Endometrium (tissue), 2 donors: ENCODE results near the gene PPWD1.
"Not testable (repeated sequence)": the region's sequence is repeated elsewhere in the genome, so short reads cannot be mapped to it uniquely, and the experiment has no call there.

Source experiments
- FAIRE-seq: peaks from 2 replicates; lab custom pipeline; 2012; peaks lifted over from hg19 to GRCh38; lab: Jason Lieb, UNC
- donor health status: control.
- donor health status: control.

PPWD1 gene

GRCh38 chr5:65562731-65563701 lies at the start of gene PPWD1, which contains the start of gene CENPK:
TSS of gene PPWD1 (plus strand) at chr5:65563296. CDS start at chr5:65563311, 15 bp downstream.
TSS of gene CENPK (minus strand) at chr5:65563168. CDS start at chr5:65554907, 8,261 bp downstream.
- peak; percentile 92 for FAIRE-seq

DNA sequence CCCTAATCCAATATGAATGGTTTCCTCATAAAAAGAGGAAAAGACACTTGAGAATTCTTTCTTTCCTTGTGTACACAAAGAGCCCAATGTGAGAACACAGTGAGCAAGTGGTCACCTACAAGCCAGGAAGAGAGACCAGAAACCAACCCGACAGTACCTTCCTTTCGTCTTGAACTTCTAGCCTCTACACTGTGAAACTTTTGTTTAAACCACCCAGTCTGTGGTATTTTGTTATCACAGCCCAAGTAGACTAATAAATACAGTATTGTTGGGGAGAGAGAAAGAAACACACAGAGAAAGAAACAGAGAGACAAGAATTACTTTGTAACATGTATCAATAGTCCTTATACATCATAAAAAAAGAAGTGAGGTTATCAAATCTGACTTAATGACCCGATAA lies 37.4 kb upstream of the PPWD1 start:
- no peak for FAIRE-seq

- FAIRE-seq = no peak
These were observed 32.2 kb upstream of the PPWD1 start for GRCh38 chr5:65530904-65531303.

DNA sequence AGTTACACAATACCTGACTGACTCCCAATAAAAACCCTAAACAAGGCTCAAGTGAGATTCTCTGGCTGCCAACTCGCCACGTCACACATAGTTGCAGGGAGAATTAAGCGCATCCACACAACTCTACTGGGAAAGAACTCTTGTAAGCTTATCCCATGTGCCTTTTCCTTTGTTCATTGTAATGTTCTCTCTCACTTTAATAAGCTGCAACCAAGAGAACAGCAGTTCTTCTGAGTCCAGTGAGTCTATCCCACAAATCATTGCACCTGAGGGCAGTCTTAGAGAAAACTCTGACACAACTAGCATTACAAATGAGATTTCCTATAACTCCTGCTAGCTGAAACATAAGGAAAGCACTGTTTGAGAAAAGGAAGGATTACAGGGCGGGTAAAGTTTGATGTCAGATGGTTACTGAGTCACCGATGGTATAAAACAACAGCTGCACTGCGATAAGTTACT lies 27.5 kb upstream of the PPWD1 start:
- no peak for FAIRE-seq

DNA sequence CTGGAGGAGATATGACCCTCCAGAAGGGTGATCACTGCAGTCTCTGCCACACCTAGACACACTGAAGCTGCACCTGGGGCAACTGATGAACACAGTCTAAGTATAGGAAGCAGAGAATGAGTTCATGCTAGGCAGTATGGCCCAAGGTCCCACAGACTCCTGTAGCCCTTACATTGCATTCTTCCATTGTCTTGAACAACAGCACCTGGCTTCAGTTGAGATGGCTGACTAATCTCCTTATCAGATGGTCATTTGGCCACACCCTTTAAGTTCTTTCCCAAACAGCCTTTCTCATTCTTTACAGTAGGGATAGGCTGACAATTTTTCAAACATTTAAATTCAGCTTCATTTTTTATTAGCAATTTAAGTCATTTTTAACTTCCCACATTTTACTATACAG lies 23.3 kb upstream of the PPWD1 start:
- no peak for FAIRE-seq

GRCh38 chr5:65544473-65544872 lies 18.6 kb upstream of the PPWD1 start:
- no peak for FAIRE-seq

DNA sequence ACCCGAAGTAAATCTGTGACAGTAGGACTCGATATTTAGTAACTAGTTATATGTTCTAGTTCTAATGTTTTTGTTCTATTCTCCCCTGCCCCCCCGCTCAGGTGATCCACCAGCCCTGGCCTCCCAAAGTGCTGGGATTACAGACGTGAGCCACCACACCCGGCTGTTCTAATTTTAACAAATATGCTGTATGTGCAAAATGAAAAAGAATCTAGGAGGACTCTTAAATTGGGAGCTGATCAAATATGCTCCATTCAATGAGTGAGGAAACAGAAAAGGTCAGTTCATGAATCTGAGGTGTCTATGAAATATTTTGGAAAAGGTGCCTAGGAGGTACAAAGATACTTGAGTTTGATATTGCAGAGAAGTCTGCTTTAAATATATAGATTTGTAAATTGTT lies 17.0 kb upstream of the PPWD1 start:
- no peak for FAIRE-seq

DNA sequence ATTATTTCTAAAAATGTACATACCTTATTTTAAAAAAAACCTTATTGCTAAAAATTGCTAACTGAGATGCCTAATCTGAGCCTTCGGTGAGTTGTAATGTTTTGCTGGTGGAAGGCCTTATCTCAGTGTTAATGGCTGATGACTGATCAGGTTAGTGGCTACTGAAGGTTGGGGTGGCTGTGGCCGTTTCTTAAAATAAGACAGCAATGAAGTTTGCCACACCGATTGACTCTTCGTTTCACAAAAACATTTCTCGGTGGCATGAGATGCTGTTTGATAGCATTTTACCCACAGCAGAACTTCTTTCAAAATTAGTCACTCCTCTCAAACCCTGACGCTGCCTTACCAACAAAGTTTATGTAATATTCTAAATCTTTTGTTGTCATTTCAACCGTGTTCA lies 14.8 kb upstream of the PPWD1 start:
- FAIRE-seq = no peak

DNA sequence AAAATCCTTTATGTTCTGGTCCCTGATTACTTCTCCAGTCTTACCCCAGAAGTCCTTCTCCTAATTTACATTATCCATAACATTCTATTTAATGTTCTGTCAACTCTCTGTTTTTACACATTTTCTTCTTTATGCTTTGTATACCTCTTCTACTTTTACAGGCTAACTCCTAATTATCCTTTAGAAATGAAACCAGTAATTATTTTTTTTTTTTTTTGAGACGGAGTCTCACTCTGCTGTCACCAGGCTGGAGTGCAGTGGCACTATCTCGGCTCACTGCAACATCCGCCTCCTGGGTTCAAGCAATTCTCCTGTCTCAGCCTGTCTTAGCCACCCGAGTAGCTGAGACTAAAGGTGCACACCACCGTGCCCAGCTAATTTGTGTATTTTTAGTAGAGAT lies 9.2 kb upstream of the PPWD1 start:
- FAIRE-seq = no peak

- FAIRE-seq = no peak
These were observed 7.8 kb upstream of the PPWD1 start for GRCh38 chr5:65555287-65555686.

- FAIRE-seq = no peak
These were observed 6.9 kb upstream of the PPWD1 start for GRCh38 chr5:65556181-65556580.

DNA sequence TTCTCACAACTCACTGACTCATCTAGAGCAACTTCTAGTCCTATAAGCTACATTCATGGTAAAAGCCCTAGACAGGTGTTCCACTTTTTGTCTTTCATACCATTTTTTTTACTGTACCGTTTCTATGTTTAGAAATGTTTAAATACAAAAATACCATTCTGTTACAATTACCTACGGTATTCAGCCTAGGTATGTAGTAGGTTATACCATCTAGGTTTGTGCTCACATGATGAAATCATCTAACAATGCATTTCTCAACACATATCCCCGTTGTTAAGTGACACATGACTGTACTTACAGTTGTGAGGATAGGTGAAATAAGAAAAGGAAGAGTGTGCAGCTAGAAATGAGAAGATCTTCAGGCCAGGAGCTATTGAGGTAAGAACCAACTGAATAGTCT lies 6.4 kb upstream of the PPWD1 start:
- FAIRE-seq = no peak

DNA sequence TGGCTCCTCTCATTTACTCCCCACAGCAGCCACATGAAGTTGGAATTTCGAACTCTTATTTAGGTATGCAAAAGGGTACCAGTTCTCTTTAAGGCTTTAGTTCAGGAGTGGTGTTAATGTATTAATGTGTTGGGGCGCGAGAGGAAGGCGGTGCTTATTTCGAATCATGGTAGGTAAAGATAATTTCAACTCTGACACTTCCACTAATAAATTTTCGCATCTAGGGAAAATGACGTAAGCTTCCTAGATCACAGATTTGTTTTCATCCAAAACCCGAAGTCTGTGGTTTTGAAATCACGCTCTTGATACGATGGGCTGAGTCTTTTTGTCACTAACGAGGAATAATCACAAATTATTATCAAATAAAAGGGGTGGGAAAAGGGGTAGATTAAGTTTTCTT lies 681 bp downstream of the PPWD1 start:
- no peak for FAIRE-seq

GRCh38 chr5:65566505-65566904 lies 3.4 kb downstream of the PPWD1 start:
- FAIRE-seq = no peak

GRCh38 chr5:65570598-65571226 lies 7.6 kb downstream of the PPWD1 start:
- FAIRE-seq = no peak

DNA sequence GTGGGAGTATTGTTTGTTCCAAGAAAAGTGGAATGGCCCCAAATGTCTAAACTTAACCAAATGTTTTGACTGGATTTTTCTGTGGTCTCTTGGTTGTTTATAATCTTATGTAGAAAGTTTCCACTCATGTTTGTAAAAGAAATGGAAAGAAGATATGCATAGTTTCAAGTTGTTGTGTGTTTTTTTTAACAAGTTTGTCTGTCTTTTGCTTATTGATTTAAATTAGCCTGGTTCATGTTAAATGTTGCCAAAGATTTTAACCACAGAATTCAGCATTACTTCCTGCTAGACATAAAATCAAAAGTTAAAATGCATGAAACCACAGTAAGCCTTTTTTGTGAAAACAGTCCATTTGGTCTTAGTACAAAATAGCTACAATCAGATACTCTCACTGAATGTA lies 14.0 kb downstream of the PPWD1 start:
- FAIRE-seq = no peak

GRCh38 chr5:65588694-65589093 lies 25.6 kb downstream of the PPWD1 start:
- no peak for FAIRE-seq

DNA sequence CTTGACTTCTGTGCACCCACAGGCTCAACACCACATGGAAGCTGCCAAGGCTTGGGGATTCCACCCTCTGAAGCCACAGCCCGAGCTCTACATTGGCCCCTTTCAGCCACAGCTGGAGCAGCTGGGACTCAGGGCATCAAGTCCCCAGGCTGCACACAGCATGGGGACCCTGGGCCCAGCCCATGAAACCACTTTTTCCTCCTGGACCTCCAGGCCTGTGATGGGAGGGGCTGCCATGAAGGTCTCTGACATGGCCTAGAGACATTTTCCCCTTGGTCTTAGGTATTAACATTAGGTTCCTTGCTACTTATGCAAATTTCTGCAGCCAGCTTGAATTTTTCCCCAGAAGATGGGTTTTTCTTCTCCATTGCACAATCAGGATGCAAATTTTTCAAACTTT lies 38.7 kb downstream of the PPWD1 start:
- FAIRE-seq = not testable (repeated sequence)

GRCh38 chr5:65611524-65611923 lies 48.4 kb downstream of the PPWD1 start:
- no peak for FAIRE-seq

- no peak for FAIRE-seq
These were observed 49.3 kb downstream of the PPWD1 start for GRCh38 chr5:65612298-65612907.

DNA sequence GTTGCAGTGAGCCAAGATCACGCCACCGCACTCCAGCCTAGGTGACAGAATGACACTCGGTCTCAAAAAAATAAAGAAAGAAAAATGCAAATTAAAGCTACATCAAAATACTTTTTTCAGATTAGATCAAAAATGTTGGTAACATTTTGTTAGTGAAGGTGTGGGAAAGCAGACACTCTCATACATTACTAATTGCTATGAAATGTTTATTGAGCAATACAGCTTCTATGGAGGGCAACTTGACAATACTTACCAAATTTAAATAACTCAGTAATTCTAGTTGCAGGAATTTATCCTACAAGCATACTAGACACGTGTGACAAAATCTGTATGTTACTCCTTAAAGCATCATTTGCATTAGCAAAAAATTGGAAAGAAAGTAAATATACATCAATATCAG lies 56.9 kb downstream of the PPWD1 start:
- no peak for FAIRE-seq

DNA sequence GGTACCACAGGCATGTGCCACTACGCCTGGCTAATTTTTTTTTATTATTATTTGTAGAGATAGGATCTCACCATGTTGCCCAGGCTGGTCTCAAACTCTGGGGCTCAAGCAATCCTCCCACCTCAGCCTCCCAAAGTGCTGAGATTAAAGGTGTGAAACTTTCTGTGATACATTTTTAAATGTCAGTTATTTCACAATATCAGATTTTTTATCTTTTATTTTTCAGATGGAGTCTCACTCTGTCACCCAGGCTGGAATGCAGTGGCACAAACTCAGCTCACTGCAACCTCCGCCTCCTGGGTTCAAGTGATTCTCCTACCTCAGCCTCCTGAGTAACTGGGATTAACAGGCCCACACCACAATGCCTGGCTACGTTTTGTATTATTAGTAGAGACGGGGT lies 58.9 kb downstream of the PPWD1 start:
- not testable (repeated sequence) for FAIRE-seq

DNA sequence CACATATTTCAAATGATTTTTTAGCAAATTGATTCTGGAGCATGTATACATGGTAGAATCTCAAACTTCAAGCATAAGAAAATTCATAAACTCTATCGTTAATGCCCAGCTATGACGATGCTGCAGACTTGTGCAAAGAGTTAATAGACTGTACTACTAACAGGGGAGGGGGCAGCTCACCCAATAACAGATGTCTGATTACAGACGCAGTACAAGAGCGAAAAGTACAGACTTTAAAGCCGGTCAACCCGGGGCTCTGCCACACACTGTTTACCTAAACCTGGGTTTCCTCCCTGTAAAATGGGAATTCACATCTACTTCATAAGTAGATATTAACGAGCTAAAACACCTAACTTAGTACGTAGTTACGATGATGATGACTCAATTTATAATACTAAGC lies 60.4 kb downstream of the PPWD1 start:
- FAIRE-seq = no peak
